ENCODE measurements around the gene TACR2. TPM values are rescaled to one million over a fixed set of nuclear protein-coding genes. Genes with fewer than 3 reads are reported as not detected.

Gene TACR2
- total RNA-seq, 2 donors from 2014 or later, result 0.27 TPM; not detected in 1

DNA sequence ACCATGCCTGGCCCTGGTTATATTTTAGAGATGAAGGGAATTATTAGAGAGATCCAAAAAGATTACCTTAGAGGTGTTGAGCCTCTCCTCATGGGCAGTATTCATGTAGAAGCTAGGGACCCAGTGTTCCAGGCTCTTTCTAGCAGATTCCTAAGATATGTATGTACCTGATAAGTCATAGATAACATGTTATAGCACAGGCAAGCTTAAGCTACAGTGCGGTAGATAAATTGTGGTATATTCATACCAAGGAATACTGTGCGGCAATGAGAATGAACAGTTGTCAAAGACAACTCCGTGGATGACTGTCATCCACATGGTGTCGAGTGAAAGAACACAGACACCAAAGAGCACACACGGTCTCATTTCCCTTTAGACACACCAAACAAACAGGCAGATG lies 53.1 kb downstream of the TACR2 start:
- Histone ChIP-seq H3K27me3 (replicated peaks; ENCODE audit: insufficient read depth) (no peaks in the 10 kb centered on the region), H3K27ac (peak overlapping the region; percentile 91 to 97), H3K9me3 (no peaks in the 10 kb centered on the region), H3K4me1 (ENCODE audit: control insufficient read depth in 1 of 2, low read depth in 2 of 2) (peaks cover 40 to 81% of the 10 kb centered on the region in 2 donors), H3K4me3 (no peak overlapping the region), H3K36me3 (peaks cover 29% of the 10 kb centered on the region)
- TF ChIP-seq, protein P1, sequence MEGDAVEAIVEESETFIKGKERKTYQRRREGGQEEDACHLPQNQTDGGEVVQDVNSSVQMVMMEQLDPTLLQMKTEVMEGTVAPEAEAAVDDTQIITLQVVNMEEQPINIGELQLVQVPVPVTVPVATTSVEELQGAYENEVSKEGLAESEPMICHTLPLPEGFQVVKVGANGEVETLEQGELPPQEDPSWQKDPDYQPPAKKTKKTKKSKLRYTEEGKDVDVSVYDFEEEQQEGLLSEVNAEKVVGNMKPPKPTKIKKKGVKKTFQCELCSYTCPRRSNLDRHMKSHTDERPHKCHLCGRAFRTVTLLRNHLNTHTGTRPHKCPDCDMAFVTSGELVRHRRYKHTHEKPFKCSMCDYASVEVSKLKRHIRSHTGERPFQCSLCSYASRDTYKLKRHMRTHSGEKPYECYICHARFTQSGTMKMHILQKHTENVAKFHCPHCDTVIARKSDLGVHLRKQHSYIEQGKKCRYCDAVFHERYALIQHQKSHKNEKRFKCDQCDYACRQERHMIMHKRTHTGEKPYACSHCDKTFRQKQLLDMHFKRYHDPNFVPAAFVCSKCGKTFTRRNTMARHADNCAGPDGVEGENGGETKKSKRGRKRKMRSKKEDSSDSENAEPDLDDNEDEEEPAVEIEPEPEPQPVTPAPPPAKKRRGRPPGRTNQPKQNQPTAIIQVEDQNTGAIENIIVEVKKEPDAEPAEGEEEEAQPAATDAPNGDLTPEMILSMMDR (IDR thresholded peaks at IDR 0.05), result no peak
- ATAC-seq (ENCODE audit: insufficient number of reproducible peaks, low FRiP score, low read depth), result no peak
- DNase-seq (ENCODE audit: low spot score), result no peak

DNA sequence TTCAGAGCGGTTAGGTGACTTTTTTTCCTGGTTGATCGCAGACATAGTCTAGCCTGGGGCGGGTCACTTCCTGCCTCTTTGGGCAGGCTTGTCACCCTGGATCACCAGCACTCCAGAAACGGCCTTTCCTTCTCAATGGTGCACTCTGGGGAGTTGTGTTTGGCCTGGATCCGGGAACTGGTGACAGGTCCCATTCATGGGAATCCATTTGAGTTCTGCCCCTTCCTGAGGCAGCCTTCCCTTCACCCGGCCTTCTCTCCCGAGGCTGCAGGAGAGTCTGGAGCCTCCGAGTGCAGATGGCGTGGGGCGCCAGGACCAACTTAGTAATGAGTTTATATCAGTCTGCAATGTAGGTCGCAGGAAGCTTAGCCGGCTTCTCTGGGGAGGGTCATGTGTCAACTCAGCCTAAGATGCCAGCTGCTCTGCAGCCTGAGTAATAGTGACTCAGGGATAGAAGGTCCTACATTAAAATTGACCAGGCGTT lies 54.2 kb downstream of the TACR2 start:
- Histone ChIP-seq H3K27ac (peak overlapping the region; percentile 91 to 97), H3K36me3 (peaks cover 22% of the 10 kb centered on the region), H3K4me3 (peak overlapping the region; percentile 27), H3K4me1 (ENCODE audit: control insufficient read depth in 1 of 2, low read depth in 2 of 2) (peaks cover 49 to 84% of the 10 kb centered on the region in 2 donors), H3K9me3 (no peaks in the 10 kb centered on the region), H3K27me3 (replicated peaks; ENCODE audit: insufficient read depth) (no peaks in the 10 kb centered on the region)
- DNase-seq (ENCODE audit: low spot score) (peak; percentile 66), ATAC-seq (ENCODE audit: insufficient number of reproducible peaks, low FRiP score, low read depth) (peak; percentile 69)
- TF ChIP-seq, protein P1 (IDR thresholded peaks at IDR 0.05), result no peak

DNA sequence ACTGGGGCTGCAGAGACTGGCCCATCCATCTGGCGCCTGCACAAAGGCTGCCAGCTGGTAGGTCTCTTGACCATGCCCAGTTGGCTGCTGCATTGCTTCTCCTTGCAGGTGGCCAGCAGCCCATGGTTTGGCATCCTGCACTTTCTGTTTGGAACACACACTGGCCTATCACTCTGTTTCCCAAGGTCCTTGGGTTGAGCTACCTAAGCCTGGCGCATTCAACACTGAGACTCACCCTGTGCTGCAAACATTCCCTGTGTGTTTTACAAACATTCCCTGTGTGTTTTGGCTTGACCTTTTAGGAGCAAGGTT lies 55.5 kb downstream of the TACR2 start:
- H3K36me3 ChIP-seq, result peaks cover 17% of the 10 kb centered on the region
- H3K27ac ChIP-seq, result peak overlapping the region; percentile 91 to 97
- no peak overlapping the region for H3K4me3 ChIP-seq
- no peaks in the 10 kb centered on the region for H3K27me3 ChIP-seq (replicated peaks; ENCODE audit: insufficient read depth)
- TF ChIP-seq, protein P1 (IDR thresholded peaks at IDR 0.05), result no peak
- peaks cover 51 to 72% of the 10 kb centered on the region in 2 donors for H3K4me1 ChIP-seq (ENCODE audit: control insufficient read depth in 1 of 2, low read depth in 2 of 2)
- ATAC-seq (ENCODE audit: insufficient number of reproducible peaks, low FRiP score, low read depth) (no peak), DNase-seq (ENCODE audit: low spot score) (no peak)
- H3K9me3 ChIP-seq, result no peaks in the 10 kb centered on the region

DNA sequence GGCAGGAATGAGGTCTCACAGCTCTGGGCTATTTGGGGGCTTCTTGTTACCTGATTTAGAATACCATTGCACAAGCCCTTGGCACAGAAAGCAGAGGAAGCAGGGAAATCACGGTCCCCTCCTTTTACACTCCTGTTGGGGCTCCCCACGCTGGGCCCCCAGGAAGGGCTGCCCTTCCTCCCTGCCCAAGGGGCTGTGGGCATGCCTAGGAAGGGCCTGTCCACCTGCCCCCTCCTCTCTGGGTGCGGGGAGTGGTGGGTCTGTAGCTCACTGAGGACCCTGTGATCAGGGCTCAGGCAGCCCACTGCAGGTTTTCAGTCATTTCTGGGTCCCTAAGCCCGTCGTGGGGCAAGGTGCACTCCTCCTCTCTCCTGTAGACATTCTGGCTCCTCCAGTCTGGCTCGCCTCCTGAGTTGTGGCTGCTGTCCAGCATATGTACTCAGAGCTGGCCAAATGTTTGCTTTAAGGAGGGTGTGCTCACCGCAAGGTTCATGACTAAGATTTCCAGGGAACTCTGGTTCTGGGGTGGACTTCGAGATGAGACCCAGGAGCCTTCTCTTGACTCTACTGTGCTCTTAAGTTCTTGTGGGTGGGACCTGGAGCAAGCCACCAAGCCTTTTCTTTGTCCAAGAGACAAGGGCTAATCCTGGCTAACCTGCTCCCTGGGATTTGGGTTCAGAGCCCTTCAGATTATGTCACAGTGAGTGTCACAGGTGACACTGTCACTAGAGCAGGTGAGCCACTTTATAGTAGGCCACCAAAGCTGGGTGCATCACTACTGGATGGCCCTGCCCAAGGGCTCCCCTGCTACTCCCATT lies 56.0 kb downstream of the TACR2 start:
- TF ChIP-seq, protein P1 (IDR thresholded peaks at IDR 0.05), result no peak
- H3K9me3 ChIP-seq, result no peaks in the 10 kb centered on the region
- no peaks in the 10 kb centered on the region for H3K27me3 ChIP-seq (replicated peaks; ENCODE audit: insufficient read depth)
- peak overlapping the region; percentile 91 to 97 for H3K27ac ChIP-seq
- DNase-seq (ENCODE audit: low spot score) (peak; percentile 73), ATAC-seq (ENCODE audit: insufficient number of reproducible peaks, low FRiP score, low read depth) (peak; percentile 64)
- H3K4me3 ChIP-seq, result no peak overlapping the region
- peaks cover 11% of the 10 kb centered on the region for H3K36me3 ChIP-seq
- peaks cover 55 to 69% of the 10 kb centered on the region in 2 donors for H3K4me1 ChIP-seq (ENCODE audit: control insufficient read depth in 1 of 2, low read depth in 2 of 2)

DNA sequence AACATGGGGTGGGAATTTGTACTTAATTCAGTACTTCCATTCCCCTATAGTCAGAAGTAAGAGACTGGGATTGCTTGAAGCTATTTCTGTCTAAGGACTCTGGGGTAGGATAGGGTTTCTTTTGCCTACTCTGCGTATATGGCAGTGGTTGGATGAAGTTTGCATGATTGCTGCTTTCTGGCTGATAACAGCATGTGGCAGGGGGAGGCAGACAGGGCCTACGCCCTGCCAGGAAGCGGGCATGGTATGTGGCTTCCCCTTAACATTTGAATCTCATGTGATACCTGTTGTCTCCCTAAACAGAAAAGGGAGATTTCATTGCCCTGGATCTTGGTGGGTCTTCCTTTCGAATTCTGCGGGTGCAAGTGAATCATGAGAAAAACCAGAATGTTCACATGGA lies 57.1 kb downstream of the TACR2 start:
- H3K4me3 ChIP-seq, result no peak overlapping the region

More for the DNA sequence above, 57.1 kb downstream of the TACR2 start:
- Histone ChIP-seq H3K27me3 (replicated peaks; ENCODE audit: insufficient read depth) (no peaks in the 10 kb centered on the region), H3K9me3 (no peaks in the 10 kb centered on the region), H3K4me1 (ENCODE audit: control insufficient read depth in 1 of 2, low read depth in 2 of 2) (peaks cover 55 to 72% of the 10 kb centered on the region in 2 donors), H3K27ac (peak overlapping the region; percentile 91 to 97), H3K36me3 (peaks cover under 1% of the 10 kb centered on the region)
- ATAC-seq (ENCODE audit: insufficient number of reproducible peaks, low FRiP score, low read depth) (no peak), DNase-seq (ENCODE audit: low spot score) (no peak)
- TF ChIP-seq, protein P1 (IDR thresholded peaks at IDR 0.05), result no peak
